ENCODE results near the gene GABRB1.

GABRB1 gene

DNA sequence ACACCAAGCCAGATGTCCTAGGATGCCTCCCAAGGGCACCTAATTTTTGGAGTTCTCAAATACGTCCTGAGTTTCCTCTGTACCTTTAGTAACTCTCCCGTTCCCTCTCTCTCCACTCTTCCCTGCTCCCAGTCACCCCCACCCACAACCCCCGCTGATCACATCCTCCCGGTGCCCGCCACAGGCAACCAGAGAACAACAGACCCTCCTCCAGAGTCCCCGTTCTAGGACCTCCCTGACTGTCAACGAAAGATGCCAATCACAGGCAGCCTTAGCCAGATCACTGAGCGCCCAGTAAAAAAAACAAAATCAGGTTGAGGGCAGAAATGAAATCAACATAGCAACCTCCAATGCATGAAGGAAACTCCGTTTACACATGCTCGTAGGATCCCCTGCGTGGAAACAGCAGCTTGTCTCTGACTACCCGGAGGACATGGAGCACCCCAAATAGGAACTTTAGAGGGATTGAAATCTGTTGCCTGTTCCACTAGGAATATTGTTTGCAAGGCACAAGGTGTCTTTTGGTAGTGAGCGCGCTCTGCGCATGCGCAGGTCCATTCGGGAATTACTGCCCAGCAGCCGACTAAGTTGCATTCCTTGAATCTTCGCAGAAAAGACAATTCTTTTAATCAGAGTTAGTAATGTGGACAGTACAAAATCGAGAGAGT, at the start of gene GABRB1:
Gene GABRB1 (plus strand): TSS at position 557 of the 668 bp plus-strand sequence.
- DNase-seq, result peak; percentile 10

GRCh38 chr4:46984781-46985180, 46.6 kb upstream of the GABRB1 start:
- DNase-seq, result no peak

- DNase-seq, result no peak
Measured at GRCh38 chr4:46986922-46987638, 44.3 kb upstream of the GABRB1 start.

DNA sequence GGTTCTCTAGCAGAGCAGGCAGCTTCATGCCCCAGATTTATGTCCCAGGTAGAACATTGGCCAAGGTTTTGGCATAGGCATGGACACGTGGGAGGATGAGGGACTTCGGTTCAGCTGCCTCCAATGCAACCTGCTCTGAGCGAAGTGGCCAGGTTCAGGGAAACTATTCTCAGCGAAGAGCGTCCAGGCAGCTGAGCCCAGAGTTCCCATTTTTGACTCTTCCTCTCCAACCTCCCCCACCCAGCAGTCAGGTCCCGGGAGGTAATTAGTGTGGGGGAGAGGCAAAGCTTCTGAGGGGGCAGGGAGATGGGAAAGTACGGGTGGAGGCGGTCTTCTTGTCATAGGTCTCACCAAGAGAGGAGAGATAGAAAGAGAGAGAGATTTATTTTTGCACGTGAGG, 39.0 kb upstream of the GABRB1 start:
- no peak for DNase-seq

DNA sequence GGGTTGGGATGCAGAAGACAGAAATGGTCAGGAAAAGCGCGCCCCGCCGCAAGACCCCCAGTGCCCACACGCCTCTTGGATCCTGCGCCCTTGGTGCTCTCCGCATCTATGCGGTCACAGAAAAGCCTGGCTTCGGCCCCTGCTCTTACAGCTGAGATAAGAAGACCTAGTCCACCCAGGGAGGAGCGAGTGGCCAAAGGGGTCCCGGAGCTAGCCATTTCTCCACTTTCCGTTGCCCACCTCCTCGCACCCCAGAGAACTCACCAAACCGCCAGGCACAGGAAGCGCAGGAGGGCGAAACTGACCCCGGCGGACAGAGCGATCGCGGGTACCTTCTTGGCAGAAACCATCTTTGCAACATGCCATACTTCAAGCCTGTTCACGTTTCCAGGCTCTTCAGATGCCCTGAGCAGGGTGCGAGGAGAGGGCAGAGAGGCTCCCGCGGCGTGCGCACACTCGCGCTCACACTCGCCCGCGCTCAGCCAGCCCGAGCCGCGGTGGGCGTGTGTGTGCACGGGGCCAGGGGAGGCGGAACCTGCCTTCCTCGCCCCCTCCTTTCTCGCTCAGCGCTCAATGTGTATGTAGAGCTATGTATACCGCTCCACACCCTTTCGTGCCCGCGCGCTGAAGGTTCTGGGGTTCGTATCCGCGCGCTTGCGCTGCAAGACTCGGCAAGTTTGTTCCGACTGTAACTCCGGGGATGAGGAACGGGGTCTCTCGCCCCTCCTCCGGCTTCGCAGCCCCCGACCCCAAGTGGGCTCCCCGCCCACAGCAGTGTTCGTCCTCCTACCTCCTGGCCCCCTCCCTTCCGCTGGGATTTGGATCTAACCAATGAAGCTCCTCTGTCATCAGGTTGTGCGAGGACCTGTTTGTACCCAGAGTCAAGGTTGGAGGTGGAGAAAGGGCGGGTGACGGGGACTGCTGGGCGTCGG, 38.0 kb upstream of the GABRB1 start, which contains the start of gene GABRA4:
Gene GABRA4 (minus strand): TSS at position 507 of the 932 bp plus-strand sequence. CDS start 157 bp downstream, at position 350.
- no peak for DNase-seq

GRCh38 chr4:46994007-46994405, 37.4 kb upstream of the GABRB1 start:
- no peak for DNase-seq

DNA sequence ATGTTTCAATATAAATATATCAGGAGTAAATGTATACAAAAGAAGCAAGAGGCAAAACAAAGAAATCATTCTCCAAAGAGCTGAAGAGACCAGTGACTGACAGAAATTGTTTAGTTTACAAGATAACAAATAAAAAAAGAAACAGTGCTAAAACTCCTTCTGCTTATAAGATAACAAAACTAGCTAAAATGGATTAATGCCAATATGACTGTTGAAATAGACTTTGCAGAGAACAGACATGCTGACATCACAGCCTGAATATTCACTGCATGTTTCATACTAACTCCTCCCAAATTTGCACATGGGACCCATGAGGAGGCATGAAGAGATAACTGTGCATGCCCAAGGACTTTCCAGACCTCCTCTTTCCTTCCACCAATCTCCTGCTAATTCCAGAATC, 31.8 kb upstream of the GABRB1 start:
- DNase-seq, result no peak

DNA sequence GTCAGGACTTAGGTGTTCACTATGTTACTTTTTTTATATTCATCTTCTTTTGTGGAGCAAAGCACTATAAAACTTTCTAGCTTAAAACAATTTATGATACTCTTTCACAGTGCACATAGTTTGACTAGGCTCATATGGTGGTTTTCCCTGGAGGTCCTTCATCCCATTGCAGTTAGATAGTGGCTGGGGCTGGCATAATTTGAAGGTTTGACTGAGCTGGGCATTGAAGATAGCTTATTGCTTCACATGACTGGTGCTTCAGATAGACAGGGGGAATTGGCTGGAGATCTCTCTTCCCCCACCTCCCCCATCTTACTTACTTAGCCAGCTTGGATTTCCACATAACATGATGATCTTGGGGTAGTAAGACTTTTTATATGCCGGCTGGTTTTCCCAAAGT, 31.0 kb upstream of the GABRB1 start:
- no peak for DNase-seq

GRCh38 chr4:47002580-47002979, 28.8 kb upstream of the GABRB1 start:
- DNase-seq, result no peak

DNA sequence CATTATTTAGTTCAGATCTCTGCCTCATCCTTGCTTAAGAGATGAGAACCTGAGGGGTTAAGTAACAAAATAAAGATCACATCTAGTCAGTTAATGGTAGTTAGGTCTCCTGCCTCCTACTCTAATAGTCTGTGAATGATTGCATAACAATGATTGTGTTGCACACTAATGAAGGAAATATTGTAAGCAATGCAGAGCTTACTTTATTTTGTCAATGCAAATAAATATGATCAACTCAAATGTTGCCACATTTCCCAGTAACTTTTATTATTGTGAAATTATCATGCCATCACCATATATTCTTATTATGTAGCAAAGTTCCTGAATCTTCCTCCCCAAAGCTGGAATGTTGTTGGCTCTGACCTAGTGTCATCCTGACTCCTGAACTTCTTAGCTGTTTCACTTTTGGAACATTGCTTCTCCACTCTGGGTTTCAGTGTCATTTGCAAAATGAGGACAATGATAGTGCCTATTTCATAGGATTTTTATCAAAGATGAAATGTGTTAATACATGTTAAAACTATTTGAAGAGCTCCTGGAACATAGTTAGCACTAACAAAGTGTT, 20.9 kb upstream of the GABRB1 start:
- no peak for DNase-seq

GRCh38 chr4:47010912-47011446, 20.4 kb upstream of the GABRB1 start:
- DNase-seq, result no peak

GRCh38 chr4:47012676-47013075, 18.7 kb upstream of the GABRB1 start:
- no peak for DNase-seq

GRCh38 chr4:47013373-47013772, 18.0 kb upstream of the GABRB1 start:
- DNase-seq, result no peak

DNA sequence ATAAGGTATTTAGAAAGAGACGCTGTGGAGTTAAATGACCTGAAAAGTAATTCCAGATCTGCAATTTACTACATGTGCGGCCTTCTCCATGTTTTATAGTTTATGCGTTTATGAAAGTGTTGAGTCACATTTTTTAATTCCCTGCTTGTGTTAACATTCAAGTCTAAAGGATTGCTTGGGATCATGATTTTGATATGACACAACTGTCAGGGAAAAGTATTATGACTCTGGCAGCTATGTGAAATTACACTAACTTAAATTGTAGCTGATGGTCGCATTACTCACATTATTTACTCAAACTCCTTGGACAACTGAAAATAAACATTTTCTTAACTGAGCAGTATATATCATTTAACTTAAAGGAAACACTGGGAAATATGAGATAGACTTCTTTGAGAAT, 14.3 kb upstream of the GABRB1 start:
- DNase-seq, result no peak

DNA sequence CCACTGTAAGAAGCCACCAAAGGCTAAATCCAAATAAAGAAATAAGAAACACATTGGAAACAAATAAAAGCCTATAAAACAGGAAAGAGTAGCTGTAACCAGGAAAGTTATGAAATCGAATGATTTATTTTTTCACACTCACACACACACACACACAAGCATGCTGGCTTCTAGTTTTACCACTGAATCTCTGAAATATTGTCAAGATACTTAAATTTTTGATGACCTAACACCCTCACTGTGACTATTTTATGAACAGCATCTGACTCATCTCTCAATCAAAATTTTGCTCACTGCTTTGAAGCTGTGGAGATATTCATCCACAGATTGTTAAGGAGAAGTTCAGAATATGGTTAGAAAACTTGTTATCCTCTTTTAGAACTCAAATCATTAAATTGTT, 13.9 kb upstream of the GABRB1 start:
- DNase-seq, result no peak

GRCh38 chr4:47031751-47032404, 511 bp downstream of the GABRB1 start:
- DNase-seq, result no peak

DNA sequence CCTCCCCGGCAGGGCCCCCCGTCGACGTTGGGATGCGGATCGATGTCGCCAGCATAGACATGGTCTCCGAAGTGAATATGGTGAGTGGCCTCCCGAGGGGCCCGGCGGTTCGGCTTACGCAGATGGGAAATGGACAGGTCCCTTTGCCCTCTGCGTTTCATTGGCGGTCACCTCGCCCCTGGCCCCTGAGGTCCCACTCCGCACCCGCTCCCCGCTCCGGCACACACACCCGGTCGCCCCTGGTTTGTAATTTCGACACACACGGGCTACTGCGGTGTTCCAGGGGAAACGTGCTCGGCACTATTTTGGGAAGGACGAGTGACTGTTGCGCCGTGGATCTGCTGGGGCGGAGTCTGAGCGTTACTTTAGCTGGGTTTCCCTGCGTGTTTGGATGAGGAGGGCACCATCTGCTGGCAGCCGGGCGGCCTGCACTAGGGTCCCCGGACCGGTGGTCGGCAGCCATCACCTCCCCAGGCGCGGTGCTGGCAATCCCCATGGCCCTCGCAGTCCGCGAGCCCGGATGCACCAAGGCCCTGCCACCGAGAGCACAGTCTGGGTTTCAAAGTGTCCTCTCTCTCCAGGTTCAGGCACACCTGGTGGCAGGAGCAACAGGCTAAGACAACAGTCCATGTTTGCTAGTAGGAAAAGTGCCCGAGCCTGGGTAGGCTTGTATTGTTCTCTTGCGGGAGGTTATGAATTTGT, 1.2 kb downstream of the GABRB1 start:
- peak; percentile 35 for DNase-seq

DNA sequence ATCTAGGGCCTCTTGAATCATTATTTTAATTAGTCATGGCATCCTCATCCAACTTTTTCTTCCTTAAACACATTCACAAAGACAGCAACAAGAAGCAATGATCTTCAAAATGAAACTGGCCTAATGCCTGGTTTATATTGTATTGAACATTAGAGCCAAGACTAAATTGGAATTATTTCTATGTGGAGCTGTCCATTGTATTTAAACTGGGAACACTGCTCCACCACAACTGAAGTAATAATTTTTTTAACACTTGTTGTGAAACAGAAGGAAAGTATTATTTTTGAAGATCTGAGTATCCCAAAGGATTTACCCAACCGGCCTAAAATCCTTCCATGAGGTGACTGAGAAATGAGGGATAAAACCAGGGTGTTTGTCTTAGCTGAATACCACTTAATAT, 6.9 kb downstream of the GABRB1 start:
- DNase-seq, result no peak

DNA sequence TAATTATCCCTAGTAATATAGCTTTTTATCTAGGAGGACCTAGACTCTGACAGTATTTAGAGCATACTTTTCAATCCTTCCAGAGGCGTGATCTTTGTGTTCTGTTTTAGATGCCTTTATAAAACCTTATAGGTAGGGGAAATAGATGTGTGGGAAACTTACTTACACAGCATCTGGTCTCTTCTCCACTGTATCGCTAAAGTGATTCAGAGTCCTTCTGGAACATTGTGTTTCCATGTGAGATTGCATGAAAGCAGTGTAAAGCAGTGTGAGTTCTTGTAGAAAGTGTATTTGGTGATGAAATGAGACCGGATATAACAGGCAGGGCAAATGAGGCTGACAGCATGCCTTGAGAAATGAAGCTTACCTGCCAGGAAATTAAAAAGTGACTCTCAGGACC, 9.5 kb downstream of the GABRB1 start:
- no peak for DNase-seq

- no peak for DNase-seq
Measured at GRCh38 chr4:47043821-47044220, 12.5 kb downstream of the GABRB1 start.

- no peak for DNase-seq
Measured at GRCh38 chr4:47045261-47045660, 13.9 kb downstream of the GABRB1 start.

DNA sequence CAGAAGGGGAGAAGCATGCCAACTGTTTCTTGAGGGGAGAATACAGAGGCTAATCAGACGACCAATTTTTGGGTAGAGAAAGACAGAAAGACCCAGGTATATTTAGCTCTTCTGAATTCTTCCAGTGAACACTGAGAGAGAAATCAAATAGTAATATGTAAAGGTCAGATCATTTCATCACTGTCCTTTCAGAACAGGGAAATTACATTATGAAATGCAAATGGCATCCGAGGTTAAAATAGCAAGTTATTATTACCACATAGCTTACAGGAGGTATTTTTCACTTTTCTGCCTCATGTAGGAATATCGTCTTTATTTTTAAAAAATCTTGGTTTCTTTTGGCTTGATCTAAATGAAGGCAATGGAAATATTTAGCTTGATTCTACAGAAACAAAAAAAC, 18.0 kb downstream of the GABRB1 start:
- no peak for DNase-seq
